WTC11 (cell line): Measurements from ENCODE around the gene CEP57. TPM values are rescaled to one million over a fixed set of nuclear protein-coding genes. Genes with fewer than 3 reads are reported as not detected.

Source experiments
- ATAC-seq: fragments of 200-7000 bp; cut with Tn5 transposase; 2 replicates; pipeline ENCODE4 v1.10.0; 2021; ENCODE audit warnings: mild to moderate bottlenecking, moderate library complexity
- CTCF ChIA-PET: fragments of 300-600 bp; sonication (Branson Sonifier 250); formaldehyde crosslinking; loops from one replicate; lab custom pipeline; 2021; ENCODE audit warnings: antibody characterized with exemption; lab: Charles Lee
- POLR2A ChIA-PET: fragments of 350-600 bp; sonication (Branson Sonifier 250); formaldehyde crosslinking; loops from one replicate; lab custom pipeline; 2021; ENCODE audit warnings: antibody characterized with exemption; lab: Charles Lee
- DNase-seq: peaks from one replicate; pipeline ENCODE4 v3.0.0; 2021; ENCODE audit warnings: low spot score
- H3K27ac Mint-ChIP-seq: 2 replicates; pipeline ENCODE4 v1.8.0; 2021; ENCODE audit warnings: mixed read lengths
- H3K27me3 Mint-ChIP-seq: 2 replicates; pipeline ENCODE4 v1.8.0; 2021; ENCODE audit warnings: low read depth, mild to moderate bottlenecking, moderate library complexity, mixed read lengths
- H3K36me3 Mint-ChIP-seq: 2 replicates; pipeline ENCODE4 v1.8.0; 2021; ENCODE audit warnings: mixed read lengths
- H3K4me1 Mint-ChIP-seq: 2 replicates; pipeline ENCODE4 v1.8.0; 2022; ENCODE audit warnings: mixed read lengths
- H3K4me3 Mint-ChIP-seq: 2 replicates; pipeline ENCODE4 v1.8.0; 2021; ENCODE audit warnings: mild to moderate bottlenecking, moderate library complexity, mixed read lengths
- H3K9me3 Mint-ChIP-seq: 2 replicates; pipeline ENCODE4 v1.8.0; 2021; ENCODE audit warnings: mixed read lengths
- SMAD4 ChIP-seq: sonication (generic); formaldehyde crosslinking; IDR thresholded peaks from 2 replicates; pipeline ENCODE4 v1.8.0; 2022; ENCODE audit warnings: mild to moderate bottlenecking, missing genetic modification reagents
- TEAD4 ChIP-seq: sonication (generic); formaldehyde crosslinking; IDR thresholded peaks from 2 replicates; pipeline ENCODE4 v1.8.0; 2022; ENCODE audit warnings: mild to moderate bottlenecking, missing genetic modification reagents
- ZNF121 ChIP-seq: sonication (generic); formaldehyde crosslinking; IDR thresholded peaks from 2 replicates; pipeline ENCODE4 v1.8.0; 2023; ENCODE audit warnings: missing genetic modification reagents
- ZNF232 ChIP-seq: sonication (generic); formaldehyde crosslinking; IDR thresholded peaks from 2 replicates; pipeline ENCODE4 v1.8.0; 2022; ENCODE audit warnings: mild to moderate bottlenecking, missing genetic modification reagents
- total RNA-seq: library from RNA; stranded (reverse); gene quantifications from 3 replicates; pipeline ENCODE4 v1.2.3, GENCODE V29; 2021
- TF ChIP-seq, protein P1 (sequence below): fragments of 250-450 bp; sonication (Bioruptor Pico); IDR thresholded peaks from 2 replicates; pipeline ENCODE4 v1.9.0; 2021; ENCODE audit warnings: mild to moderate bottlenecking
- TF ChIP-seq, protein P2 (sequence below): sonication (generic); formaldehyde crosslinking; IDR thresholded peaks from 2 replicates; pipeline ENCODE4 v1.8.0; 2022; ENCODE audit warnings: mild to moderate bottlenecking, missing genetic modification reagents
- TF ChIP-seq, protein P3 (sequence below): sonication (generic); formaldehyde crosslinking; IDR thresholded peaks from 2 replicates; pipeline ENCODE4 v1.8.0; 2022; ENCODE audit warnings: missing genetic modification reagents
- TF ChIP-seq, protein P4 (sequence below): sonication (generic); formaldehyde crosslinking; IDR thresholded peaks from 2 replicates; pipeline ENCODE4 v1.8.1; 2023; ENCODE audit warnings: mild to moderate bottlenecking, missing genetic modification reagents
- TF ChIP-seq, protein P5 (sequence below): fragments of 250-450 bp; sonication (Bioruptor Pico); conservative IDR thresholded peaks from 2 replicates; pipeline ENCODE4 v1.9.0; 2021; ENCODE audit warnings: mild to moderate bottlenecking

Gene CEP57
- total RNA-seq, 1 experiment from 2014 or later: 70.7 TPM

DNA sequence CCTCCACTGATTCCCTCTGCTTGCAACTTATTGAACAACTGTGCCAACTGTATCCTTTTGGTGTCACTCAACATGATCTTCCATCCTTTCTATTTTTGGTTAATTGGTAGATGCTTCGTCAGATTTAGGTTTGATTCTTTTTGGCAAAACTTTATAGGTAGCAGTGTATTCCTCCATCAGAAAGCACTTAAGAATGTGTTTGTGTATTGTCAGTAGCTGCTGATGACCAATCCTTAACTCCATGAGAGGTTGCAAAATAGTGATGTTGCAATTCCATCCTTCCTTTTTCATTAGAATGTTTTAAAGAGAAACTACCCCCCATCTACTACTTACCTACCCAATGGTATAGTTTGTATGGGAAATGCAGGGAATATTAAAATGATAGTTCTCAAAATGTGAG is 22.8 kb upstream of the CEP57 start:
- Mint-ChIP-seq H3K4me1 (no peaks in the 10 kb centered on the region), H3K9me3 (no peaks in the 10 kb centered on the region), H3K27ac (no peak overlapping the region), H3K36me3 (peaks cover 11% of the 10 kb centered on the region), H3K27me3 (no peaks in the 10 kb centered on the region), H3K4me3 (no peak overlapping the region)
- CTCF ChIA-PET: interaction anchor here (3.9 kb wide), 1 partner anchor 616 kb away, joined by 16 read pairs; no protein-coding TSS in a partner anchor
- TF ChIP-seq, protein P1, sequence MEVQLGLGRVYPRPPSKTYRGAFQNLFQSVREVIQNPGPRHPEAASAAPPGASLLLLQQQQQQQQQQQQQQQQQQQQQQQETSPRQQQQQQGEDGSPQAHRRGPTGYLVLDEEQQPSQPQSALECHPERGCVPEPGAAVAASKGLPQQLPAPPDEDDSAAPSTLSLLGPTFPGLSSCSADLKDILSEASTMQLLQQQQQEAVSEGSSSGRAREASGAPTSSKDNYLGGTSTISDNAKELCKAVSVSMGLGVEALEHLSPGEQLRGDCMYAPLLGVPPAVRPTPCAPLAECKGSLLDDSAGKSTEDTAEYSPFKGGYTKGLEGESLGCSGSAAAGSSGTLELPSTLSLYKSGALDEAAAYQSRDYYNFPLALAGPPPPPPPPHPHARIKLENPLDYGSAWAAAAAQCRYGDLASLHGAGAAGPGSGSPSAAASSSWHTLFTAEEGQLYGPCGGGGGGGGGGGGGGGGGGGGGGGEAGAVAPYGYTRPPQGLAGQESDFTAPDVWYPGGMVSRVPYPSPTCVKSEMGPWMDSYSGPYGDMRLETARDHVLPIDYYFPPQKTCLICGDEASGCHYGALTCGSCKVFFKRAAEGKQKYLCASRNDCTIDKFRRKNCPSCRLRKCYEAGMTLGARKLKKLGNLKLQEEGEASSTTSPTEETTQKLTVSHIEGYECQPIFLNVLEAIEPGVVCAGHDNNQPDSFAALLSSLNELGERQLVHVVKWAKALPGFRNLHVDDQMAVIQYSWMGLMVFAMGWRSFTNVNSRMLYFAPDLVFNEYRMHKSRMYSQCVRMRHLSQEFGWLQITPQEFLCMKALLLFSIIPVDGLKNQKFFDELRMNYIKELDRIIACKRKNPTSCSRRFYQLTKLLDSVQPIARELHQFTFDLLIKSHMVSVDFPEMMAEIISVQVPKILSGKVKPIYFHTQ (CRISPR knock-in tag): no peak
- ATAC-seq (no peak), DNase-seq (no peak)
- POLR2A ChIA-PET: interaction anchor here (1.1 kb wide), 1 partner anchor 22 kb away, joined by 5 read pairs; the partner anchor contains the start of gene FAM76B

DNA sequence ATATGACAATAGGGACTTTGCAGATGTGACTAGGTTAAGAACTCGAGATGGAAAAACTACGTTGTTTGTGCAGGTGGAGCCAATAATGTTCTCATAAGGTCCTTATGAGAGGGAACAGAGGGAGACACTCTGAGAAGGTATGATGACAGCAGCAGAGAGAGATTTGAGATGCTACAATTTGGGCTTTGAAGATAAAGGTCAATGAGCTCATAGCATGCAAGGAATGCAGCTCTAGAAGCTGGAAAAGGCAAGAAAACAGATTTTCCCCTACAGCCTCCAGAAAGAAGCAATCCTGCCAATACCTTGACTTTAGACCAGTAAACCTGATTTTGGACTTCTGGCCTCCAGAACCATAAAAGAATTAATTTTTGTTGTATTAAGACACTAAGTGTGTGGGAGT is 21.8 kb upstream of the CEP57 start:
- peaks cover 17% of the 10 kb centered on the region for H3K36me3 Mint-ChIP-seq
- no peaks in the 10 kb centered on the region for H3K4me1 Mint-ChIP-seq
- no peak overlapping the region for H3K27ac Mint-ChIP-seq
- POLR2A ChIA-PET: interaction anchor here (1.1 kb wide), 1 partner anchor 21 kb away, joined by 5 read pairs; the partner anchor contains the start of gene FAM76B
- CTCF ChIA-PET: interaction anchor here (1.1 to 3.9 kb wide), 2 partner anchors 614 to 617 kb away, joined by 4 to 16 read pairs; no protein-coding TSS in a partner anchor
- H3K27me3 Mint-ChIP-seq: no peaks in the 10 kb centered on the region
- ATAC-seq (no peak), DNase-seq (no peak)
- TF ChIP-seq ZNF232 (CRISPR knock-in tag) (no peak), TEAD4 (CRISPR knock-in tag) (no peak), ZNF121 (no peak), SMAD4 (no peak)
- TF ChIP-seq, protein P1 (CRISPR knock-in tag): no peak
- TF ChIP-seq, protein P2, sequence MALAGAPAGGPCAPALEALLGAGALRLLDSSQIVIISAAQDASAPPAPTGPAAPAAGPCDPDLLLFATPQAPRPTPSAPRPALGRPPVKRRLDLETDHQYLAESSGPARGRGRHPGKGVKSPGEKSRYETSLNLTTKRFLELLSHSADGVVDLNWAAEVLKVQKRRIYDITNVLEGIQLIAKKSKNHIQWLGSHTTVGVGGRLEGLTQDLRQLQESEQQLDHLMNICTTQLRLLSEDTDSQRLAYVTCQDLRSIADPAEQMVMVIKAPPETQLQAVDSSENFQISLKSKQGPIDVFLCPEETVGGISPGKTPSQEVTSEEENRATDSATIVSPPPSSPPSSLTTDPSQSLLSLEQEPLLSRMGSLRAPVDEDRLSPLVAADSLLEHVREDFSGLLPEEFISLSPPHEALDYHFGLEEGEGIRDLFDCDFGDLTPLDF: no peak
- TF ChIP-seq, protein P3, sequence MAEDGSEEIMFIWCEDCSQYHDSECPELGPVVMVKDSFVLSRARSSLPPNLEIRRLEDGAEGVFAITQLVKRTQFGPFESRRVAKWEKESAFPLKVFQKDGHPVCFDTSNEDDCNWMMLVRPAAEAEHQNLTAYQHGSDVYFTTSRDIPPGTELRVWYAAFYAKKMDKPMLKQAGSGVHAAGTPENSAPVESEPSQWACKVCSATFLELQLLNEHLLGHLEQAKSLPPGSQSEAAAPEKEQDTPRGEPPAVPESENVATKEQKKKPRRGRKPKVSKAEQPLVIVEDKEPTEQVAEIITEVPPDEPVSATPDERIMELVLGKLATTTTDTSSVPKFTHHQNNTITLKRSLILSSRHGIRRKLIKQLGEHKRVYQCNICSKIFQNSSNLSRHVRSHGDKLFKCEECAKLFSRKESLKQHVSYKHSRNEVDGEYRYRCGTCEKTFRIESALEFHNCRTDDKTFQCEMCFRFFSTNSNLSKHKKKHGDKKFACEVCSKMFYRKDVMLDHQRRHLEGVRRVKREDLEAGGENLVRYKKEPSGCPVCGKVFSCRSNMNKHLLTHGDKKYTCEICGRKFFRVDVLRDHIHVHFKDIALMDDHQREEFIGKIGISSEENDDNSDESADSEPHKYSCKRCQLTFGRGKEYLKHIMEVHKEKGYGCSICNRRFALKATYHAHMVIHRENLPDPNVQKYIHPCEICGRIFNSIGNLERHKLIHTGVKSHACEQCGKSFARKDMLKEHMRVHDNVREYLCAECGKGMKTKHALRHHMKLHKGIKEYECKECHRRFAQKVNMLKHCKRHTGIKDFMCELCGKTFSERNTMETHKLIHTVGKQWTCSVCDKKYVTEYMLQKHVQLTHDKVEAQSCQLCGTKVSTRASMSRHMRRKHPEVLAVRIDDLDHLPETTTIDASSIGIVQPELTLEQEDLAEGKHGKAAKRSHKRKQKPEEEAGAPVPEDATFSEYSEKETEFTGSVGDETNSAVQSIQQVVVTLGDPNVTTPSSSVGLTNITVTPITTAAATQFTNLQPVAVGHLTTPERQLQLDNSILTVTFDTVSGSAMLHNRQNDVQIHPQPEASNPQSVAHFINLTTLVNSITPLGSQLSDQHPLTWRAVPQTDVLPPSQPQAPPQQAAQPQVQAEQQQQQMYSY (CRISPR knock-in tag): no peak
- TF ChIP-seq, protein P4, sequence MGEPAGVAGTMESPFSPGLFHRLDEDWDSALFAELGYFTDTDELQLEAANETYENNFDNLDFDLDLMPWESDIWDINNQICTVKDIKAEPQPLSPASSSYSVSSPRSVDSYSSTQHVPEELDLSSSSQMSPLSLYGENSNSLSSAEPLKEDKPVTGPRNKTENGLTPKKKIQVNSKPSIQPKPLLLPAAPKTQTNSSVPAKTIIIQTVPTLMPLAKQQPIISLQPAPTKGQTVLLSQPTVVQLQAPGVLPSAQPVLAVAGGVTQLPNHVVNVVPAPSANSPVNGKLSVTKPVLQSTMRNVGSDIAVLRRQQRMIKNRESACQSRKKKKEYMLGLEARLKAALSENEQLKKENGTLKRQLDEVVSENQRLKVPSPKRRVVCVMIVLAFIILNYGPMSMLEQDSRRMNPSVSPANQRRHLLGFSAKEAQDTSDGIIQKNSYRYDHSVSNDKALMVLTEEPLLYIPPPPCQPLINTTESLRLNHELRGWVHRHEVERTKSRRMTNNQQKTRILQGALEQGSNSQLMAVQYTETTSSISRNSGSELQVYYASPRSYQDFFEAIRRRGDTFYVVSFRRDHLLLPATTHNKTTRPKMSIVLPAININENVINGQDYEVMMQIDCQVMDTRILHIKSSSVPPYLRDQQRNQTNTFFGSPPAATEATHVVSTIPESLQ (CRISPR knock-in tag): no peak
- TF ChIP-seq, protein P5, sequence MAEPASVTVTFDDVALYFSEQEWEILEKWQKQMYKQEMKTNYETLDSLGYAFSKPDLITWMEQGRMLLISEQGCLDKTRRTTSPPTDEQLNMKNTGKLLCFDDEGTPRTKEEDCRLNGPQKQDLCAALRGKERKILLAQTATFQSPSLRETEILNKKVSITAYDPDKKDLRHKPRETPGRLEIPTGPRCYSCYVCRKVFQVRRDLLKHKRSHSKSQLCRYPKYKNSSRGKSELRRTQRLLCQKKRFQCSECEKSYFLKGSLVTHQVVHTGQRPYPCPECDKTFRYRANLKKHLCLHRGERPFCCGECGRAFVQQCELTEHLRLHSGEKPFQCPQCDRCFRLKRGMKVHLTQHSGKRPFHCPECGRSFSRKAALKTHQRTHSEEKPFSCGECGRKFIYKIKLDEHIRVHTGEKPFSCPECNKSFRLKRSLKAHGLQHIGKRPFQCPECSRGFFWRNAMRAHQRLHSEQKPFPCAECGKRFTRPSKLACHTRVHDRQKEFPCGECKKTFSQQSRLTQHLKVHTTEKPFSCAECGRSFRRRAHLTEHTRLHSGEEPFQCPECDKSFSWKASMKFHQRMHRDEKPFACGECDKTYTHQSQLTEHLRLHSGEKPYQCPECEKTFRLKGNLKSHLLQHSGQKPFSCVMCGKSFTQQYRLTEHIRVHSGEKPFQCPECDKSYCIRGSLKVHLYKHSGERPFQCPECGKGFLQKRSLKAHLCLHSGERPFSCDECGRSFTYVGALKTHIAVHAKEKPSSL (CRISPR knock-in tag): no peak
- no peak overlapping the region for H3K4me3 Mint-ChIP-seq
- H3K9me3 Mint-ChIP-seq: no peaks in the 10 kb centered on the region
